ENCODE data around the gene BNIP5.

DNA sequence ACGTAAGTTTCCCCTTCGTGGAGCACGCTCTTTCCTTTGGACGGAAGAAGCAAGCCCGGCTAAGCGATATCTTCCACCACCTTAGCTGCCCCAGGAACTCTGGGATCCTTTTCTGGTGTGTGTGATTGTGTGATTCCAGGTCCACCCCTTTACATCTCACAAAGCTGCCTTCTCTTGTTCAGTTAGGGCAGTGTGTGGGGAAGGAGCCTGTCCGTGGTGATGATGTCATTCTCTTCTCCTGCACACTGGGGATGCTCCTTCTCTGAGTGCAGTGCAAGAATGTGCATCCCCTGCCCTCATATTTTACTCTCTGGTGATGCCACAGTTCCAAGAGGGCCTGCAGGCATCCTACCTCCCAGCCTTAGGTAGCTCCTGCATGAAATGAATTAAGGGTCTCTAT lies 30.3 kb downstream of the BNIP5 start:
- TF ChIP-seq, protein P1, sequence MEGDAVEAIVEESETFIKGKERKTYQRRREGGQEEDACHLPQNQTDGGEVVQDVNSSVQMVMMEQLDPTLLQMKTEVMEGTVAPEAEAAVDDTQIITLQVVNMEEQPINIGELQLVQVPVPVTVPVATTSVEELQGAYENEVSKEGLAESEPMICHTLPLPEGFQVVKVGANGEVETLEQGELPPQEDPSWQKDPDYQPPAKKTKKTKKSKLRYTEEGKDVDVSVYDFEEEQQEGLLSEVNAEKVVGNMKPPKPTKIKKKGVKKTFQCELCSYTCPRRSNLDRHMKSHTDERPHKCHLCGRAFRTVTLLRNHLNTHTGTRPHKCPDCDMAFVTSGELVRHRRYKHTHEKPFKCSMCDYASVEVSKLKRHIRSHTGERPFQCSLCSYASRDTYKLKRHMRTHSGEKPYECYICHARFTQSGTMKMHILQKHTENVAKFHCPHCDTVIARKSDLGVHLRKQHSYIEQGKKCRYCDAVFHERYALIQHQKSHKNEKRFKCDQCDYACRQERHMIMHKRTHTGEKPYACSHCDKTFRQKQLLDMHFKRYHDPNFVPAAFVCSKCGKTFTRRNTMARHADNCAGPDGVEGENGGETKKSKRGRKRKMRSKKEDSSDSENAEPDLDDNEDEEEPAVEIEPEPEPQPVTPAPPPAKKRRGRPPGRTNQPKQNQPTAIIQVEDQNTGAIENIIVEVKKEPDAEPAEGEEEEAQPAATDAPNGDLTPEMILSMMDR (IDR thresholded peaks at IDR 0.05), result no peak
- no peak for TF ChIP-seq POLR2A (IDR thresholded peaks at IDR 0.05; ENCODE audit: low read depth)

Measured in esophagus muscularis mucosa (tissue), 3 donors.